ENCODE results near the gene NPW. TPM values are rescaled to one million over a fixed set of nuclear protein-coding genes. Genes with fewer than 3 reads are reported as not detected.
"Not testable (repeated sequence)": the region's sequence is repeated elsewhere in the genome, so short reads cannot be mapped to it uniquely, and the experiment has no call there.

NPW gene
- total RNA-seq, 1 experiment from 2014 or later, result 0.24 TPM

DNA sequence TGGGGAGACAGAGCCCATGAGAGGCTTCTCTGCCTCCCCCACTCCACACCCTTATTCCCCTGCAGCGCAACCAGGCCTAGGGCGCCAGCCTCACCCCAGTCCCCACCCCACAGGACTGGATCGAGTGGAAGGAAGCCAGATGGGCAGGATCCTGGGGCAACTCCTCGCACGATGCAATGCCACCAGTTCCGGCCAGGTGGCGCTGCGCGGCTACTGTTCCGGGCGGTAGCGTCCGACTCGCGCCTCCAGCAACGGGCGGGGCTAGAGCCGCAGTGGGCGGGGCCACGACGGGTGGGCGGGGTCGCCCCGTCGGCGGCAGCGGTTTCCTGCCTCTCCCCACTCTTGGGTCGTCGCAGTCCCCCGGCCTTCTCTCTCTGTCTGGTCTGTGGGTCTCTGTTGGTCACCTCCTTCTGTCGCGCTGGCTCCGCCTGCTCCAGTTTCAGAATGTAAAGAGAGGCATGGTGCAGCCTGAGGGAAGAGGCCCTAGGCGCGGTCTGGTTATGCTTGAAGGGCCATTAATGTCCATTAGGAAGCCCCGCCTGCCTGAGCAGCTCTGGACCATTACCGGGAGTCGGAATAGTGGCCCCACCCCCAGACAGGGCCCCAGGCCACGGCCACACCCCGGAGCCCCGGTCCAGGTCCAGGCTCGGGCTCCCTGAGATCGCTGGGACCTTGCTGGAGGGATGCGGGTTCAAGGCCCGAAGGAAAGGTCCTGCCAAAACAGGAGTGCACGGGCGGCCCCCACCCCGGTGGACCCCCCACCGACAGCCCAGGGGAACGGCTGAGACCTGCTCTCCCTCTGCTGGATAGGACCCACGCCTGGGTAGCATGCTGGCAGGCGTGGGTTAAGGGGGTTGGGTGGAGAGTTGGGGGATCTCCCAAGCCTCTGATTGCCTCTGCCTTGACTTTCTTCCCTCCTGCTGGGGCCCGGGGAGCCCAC, 3.8 kb downstream of the NPW start:
- peak; percentile 73 for DNase-seq (ENCODE audit: low read depth)

DNA sequence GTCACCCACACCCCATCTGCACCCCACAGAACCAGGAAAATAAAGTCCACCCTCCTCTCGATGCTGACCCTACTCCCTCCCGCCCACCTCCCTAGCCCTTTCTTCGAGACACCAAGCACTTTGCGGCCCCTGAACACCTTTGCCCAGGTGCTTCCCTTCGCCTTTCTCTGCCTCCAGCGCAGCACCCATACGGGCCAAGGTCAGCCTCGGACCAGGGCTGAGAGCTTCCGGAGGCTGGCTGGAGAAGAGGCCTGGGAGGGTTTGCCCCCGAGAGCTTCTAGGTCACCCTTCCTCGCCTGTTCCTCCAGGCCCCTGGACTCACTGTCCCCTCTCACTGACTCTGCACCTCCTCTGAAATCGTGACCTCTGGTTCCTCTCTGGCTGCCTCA, 4.4 kb downstream of the NPW start:
- DNase-seq (ENCODE audit: low read depth), result no peak

DNA sequence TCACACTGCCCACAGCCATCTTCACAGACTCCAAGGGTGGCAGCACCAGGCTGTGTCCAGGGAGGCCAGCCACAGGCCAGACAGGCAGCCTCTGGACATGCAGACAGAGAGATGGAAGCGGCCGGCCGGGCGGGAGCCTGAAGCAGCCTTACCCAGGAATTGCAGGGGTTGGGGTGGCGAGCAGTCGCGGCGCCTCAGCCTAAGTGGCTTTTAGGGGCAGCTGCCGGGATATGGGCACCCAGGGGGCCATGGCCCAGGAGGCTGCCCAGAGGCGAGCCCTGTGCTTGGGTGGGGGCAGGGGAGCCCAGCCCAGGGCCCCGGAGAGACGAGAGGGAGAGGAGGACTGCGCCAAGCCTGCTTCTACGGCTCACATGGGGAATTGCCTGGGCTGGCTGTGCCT, 5.7 kb downstream of the NPW start:
- no peak for DNase-seq (ENCODE audit: low read depth)

DNA sequence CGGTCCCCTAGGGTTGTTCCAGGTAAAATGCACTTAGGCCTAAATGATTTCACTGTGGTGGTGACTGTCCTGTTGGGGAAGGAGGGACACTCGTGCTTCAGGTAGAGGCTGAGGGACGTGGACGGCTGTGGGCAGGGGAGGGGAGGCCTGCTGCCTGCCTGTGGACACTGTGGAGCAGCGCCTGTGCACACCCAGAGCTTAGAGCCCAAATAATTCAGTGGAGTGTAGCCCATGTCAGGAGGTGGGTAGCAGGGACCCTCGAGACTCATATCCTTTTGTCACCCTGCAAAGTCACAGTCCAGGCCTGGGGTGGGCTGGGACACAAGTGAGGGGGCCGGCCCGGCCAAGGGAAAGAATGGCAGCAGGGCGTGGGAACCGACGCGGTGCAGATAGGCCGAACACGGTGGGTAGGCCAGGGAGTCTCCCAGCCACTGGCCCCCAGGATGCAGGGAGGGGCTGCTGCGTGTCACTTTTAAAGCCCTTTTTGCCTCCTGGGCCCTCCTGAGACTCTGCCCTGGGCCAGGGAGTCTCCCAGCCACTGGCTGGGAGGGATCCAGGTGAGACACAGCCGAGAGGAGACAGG, 6.4 kb downstream of the NPW start:
- DNase-seq (ENCODE audit: low read depth), result no peak

DNA sequence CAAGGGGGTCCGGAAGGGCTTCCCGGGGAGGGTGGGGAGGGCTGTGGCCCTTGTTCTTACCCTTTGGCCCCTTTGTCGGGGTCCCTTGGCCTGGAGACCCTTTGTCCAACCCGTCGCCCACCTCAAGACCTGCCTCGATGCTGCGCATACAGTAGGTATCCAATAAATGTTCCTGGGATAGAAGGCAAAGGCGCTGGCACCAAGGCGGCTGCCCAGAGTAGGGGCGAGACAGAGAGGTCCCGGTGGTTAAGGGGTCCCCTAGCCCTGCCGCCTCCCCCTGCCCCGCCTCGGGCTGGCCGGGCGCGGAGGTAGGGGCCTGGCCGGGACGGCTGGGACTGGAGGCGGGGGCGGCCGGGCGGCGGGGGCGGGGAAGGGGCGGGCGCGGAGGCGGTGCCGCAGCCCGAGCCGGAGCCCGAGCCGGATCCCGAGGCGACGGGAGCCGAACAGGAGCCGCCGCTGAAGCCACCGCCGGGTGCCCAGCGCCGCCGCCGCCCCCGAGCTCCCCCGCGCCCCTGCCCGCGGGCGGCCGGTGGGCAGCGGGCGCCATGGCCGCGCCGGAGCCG, 7.0 kb downstream of the NPW start, which contains the start of gene NHERF2:
Gene NHERF2 (plus strand): TSS at position 442 of the 563 bp plus-strand sequence. CDS start 104 bp downstream, at position 546.
- DNase-seq (ENCODE audit: low read depth), result no peak

DNA sequence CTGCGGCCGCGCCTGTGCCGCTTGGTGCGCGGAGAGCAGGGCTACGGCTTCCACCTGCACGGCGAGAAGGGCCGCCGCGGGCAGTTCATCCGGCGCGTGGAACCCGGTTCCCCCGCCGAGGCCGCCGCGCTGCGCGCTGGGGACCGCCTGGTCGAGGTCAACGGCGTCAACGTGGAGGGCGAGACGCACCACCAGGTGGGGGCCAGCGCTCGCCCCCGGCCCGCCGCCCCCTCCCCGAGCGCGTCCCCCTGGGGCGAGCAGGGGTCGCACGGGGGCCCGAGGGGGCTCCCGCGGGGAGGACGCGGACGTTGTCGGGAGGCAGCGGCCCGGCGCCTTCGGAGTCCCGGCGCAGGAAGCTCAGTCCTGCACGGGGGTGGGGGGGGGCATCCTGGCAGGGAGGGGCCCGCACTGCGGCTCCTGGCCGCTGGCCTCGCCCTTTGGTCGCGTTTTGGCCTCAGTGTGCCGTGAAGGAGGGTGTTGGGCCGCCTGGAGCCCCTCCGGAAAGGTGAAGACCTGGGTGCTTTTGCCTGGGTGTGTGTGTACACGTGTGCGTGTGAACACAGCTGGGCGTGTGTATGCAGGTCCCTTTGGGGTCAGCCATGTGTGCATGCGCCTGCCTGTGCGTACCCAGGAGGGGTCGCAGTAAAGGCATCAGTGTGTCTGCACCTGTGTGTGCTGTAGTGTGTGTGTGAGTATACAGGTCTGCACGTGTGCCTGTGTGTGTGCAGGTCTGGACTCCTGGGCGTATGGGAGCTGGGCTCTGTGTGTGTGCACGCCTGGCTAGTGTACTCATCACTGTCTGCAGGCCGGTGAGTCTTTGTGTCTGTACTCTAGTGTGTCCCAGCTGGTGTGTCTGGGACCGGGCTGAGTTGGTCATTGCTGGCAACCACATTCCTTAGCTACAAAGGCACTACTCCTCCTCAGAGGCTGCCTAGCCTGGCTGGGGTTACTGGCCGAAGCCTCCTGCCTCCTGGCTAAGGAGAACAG, 7.7 kb downstream of the NPW start:
- peak; percentile 46 for DNase-seq (ENCODE audit: low read depth)

DNA sequence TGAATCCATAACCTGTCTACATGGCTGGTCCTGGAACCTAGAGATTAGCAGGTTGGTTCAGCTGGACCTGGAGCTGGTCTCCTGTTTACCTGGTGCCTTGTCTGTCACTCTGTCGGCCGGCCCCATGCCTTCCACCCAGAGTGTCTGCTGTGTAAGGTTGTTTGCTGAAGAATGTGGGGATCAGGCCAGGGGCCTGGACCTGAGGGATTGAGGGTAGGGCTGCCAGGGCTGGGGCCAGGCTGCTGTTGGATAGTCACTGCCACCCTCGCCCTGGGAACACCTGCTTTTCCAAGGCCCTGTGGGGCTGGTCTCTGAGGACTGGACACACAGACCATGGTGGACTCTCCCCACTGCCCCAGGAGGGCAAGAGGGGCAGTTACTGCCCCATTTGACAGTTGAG, 8.6 kb downstream of the NPW start:
- no peak for DNase-seq (ENCODE audit: low read depth)

DNA sequence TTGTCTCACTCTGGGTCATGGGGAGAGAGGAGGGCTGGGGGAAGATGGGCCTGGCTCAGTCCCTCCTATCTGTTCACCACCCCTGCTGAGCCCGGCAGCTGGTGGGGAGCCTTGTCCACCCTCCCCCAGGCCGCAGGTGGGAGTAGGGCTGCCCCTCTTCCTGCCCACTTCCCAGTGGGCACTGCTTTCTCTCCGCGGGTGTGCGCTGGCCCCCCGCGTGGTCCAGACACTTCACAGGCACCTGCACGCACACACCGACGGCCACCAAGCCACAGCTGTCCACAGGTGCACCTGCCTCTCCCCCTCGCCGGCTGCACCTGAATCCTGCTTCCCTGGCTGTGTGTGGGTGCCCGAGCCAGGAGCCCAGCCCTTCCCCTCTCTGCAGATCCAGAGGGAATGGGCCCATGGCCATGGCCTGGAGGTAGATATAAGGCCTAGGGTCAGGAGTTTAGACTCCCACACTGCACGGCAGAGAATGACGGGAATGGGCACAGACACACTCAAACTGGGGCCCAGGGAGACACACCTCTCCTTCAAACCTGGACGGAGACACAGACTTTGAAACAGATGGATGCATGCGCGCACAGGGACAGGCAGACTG, 9.1 kb downstream of the NPW start:
- DNase-seq (ENCODE audit: low read depth), result no peak

DNA sequence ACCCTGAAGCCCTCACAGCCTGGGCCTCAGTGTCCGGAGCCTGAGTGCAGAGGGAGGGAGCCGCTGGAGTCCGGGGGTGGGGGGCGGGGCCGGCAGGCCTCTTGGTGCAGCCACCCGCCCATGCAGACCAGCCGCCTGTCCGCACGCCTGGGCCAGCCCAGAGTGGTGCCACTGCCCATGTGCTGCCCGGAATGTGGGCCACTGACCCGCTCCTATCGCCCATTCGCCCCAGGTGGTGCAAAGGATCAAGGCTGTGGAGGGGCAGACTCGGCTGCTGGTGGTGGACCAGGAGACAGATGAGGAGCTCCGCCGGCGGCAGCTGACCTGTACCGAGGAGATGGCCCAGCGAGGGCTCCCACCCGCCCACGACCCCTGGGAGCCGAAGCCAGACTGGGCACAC, 9.8 kb downstream of the NPW start:
- DNase-seq (ENCODE audit: low read depth), result no peak

DNA sequence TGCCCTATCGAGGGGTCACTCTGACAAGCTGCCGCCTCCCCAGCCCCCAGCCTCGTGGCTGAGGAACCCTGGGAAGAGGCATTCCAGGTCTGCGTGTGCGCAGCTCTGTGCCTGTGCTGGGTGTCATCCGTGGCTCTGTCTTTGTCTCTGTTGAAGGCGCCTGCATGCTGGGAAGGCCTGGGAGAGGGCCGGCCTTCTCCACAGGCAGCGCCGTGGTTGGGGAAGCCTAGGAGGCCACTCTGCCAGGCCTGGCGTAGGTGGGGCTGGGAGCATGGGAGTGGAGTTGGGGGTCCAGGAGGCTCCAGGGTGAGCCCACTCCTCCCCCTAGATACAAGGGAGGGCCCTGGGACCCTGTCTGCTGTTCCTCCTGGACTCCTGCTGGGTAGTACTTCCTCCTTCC, 10.5 kb downstream of the NPW start:
- no peak for DNase-seq (ENCODE audit: low read depth)

DNA sequence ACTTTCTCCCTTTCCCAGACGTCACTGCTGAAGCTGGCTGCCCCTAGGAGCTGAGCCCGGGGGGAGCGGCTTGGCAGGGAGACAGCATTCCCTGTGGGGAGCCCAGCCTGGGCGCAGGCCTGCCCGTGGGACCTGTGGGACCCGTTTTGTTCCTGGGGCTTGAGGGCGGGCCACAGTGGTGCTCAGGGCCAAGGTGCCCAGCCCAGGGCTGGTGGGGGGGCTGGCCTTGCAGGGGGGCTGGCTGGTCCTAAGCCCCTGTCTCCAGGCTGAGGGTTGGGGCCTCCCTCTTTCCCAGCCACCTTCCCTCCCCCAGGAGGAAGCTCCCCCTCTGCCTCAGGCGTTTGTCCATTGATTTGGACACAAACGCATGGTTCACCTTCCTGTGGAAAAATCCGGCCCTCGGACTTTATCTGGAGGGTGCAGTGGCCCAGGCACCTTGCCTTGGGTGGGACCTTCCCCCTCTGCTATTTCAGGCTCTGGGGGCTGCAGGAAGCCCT, 11.5 kb downstream of the NPW start:
- DNase-seq (ENCODE audit: low read depth), result no peak

DNA sequence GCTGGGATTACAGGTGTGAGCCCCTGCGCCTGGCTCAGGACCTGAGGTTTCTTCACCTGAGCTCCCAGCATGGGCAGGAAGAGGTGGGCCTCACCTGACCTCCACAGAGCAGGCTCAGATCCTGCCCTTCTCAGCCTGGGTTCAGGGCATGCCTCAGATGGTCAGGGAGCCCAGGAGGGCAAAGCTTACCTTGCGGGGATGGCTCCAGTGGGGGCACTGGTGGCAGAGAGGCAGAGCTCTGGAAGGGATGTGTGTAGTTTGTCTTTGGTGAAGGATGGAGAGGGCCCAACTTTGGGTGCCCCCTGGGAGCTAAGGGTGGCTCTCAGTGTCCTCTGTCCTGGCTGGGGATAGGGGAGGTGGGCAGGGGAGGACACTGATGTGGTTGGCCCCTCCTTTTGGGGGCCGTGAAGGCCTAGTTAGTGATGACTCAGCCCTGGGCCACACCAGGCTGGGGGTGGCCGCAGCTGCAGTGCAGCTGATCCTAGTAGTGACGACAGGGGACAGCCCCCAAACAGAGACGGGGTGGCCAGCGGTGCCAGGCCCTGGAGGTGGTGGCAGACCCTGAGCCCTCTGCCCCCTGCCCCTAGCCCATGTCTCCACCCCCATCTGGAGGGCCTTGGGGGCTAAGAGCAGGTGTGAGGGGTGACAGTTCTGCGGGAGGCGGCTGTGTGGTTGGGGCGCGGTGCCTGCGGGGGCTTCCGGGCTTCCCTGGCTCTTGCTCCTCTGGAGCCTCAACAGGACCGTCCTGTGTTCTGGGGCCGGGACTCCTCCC, 12.9 kb downstream of the NPW start:
- DNase-seq (ENCODE audit: low read depth), result peak; percentile 64

DNA sequence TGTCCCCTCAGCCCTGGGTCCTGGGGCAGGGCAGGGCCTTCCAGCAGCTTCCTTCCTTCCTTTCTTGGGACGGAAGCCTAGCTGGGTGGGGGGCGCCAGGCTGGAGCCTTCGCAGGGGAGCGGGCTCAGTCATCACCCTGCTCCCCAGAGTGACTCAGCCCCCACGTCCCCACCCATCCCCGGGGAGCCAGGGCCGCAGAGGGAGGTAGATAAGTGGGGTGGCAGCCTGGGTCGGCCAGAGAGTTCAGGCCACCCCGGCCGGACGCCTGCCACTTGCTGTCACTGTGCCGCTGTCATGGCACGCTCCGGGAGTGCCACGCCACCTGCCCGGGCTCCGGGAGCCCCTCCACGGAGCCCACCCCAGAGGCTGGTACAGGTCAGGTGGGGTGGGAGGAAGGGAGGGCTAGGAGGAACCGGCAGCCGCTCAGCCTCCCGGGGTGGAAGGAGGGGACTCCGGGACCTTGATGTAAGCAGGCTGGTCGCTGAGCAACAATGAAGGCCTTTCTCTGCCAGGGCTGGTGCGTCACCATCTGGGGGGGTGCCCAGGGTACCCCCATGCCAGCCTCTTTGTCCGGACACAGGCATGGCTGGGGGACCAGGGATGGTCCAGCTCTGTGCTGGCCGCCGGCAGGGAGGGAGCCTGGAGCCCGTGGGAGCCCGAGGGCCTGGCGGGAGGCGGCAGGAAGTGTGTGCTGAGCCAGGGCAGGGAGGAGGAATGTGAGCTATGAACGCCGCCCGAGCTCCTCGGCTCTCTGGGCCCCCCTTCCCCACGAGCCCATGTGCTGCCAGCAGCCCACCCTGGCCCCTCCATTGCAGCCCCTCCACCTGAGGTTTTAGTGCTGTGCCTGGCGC, 13.7 kb downstream of the NPW start:
- peak; percentile 71 for DNase-seq (ENCODE audit: low read depth)

DNA sequence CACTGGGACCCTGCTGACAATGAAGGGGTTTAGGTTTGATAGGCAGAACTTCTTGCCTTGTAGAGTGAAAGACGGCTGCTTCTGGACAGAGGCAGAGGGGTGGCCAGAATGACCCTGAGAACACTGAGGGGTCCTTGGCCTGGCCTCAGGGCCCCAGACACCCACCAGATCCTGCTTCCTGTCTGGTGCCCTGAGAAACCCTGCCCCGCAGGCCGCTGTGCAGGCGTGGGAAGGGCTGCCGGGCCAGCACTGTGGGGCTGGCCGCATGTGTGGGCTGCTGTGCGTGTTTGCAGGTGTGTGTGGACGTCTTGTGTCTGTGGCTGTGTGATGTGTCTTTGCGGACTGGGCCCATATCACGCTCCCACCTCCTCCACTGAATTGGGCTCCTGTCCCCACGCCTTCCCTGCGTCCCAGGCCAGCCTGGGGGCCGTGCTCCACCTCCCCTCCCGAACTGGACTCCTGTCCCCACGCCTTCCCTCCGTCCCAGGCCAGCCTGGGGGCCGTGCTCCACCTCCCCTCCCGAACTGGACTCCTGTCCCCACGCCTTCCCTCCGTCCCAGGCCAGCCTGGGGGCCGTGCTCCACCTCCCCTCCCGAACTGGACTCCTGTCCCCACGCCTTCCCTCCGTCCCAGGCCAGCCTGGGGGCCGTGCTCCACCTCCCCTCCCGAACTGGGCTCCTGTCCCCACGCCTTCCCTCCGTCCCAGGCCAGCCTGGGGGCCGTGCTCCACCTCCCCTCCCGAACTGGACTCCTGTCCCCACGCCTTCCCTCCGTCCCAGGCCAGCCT, 14.5 kb downstream of the NPW start:
- DNase-seq (ENCODE audit: low read depth), result not testable (repeated sequence)

DNA sequence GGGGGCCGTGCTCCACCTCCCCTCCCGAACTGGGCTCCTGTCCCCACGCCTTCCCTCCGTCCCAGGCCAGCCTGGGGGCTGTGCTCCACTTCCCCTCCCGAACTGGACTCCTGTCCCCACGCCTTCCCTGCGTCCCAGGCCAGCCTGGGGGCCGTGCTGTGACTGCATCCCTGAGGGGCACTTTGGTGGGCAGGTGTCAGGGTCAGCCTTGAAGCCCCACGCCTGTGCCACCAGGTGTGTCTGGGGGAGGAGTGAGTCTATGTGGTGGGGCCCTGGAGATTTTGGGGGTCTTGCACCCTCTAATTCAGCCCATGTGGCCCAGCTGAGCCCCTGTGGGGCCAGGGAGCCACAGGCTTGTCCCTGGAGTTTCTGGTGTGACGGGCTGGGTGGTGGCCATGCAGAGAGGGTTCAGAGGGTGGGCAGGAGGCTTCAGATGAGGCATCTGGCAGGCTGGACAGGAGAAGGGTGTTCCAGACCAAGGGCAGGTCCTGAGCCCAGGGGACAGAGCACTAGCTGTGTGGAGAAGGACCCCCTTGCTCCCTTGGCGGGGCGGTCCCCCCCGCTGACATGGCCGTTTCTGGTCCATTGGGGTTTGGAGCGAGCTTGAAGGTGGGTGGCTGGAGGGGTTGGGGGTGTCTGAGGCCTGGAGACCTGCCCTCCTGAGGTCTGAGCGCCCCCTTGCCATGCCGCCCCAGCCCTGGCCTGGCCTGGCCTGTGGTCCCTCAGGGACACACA, 15.3 kb downstream of the NPW start:
- DNase-seq (ENCODE audit: low read depth), result no peak

DNA sequence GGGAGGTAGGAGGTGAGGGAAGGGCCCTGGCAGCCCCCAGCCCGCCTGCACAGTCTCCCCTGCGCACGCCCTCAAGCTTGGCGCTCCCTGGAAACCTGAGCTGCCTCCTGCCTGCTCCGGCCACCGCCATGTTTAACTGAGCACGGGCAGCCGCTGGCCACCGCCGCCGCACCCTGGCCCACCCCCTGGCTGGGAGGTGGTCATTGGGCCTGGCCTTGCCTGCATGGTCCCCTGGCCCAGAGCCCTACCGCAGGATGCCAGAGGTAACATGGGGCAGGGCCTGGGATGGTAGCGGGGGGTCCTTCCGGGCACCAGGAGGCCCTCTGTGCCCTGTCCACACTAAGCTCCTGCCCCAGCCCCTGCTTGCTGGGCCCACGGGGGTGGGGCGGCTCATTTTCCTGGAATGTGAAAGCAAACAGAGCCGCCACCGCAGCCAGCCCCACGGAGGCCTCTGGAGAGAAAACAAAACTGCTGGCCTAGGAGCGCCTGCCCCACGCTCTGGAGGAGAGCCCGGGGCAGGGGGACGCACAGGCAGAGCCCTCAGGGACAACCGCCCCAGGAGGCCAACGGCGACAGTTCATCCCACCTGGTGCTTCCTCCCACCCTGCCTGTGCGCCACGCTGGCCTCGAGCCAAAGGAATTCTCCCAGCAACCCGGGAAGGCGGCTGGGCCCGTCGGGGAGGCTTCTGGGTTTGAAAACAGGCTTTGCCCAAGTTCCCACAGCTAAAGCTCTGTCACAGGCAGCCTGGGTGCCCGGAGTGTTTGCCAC, 16.0 kb downstream of the NPW start:
- peak; percentile 51 for DNase-seq (ENCODE audit: low read depth)
